Ovary (tissue), 3 donors: ENCODE results near the gene PSMD13.

ENCODE experiments used
- EP300 ChIP-seq: sonication (generic); formaldehyde crosslinking; IDR thresholded peaks from one replicate; pipeline ENCODE4 v1.6.1; 2017; ENCODE audit warnings: antibody characterized with exemption
- POLR2A ChIP-seq: fragments of 450-650 bp; IDR thresholded peaks from one replicate; pipeline ENCODE4 v1.6.1; 2017; ENCODE audit warnings: antibody characterized with exemption, mild to moderate bottlenecking, moderate library complexity
- TF ChIP-seq, protein P1 (sequence below), 3 donors: fragments of 450-650 bp in 2 of 3; fragments of 200-600 bp in 1 of 3; IDR thresholded peaks; one replicate each; pipeline versions ENCODE4 v1.5.1 to v1.8.0; 2016 to 2022; ENCODE audit warnings: antibody characterized with exemption in 3 of 3, mild to moderate bottlenecking in 1 of 3
- donor health status: DM: no; HTN: no; CAD: no.

DNA sequence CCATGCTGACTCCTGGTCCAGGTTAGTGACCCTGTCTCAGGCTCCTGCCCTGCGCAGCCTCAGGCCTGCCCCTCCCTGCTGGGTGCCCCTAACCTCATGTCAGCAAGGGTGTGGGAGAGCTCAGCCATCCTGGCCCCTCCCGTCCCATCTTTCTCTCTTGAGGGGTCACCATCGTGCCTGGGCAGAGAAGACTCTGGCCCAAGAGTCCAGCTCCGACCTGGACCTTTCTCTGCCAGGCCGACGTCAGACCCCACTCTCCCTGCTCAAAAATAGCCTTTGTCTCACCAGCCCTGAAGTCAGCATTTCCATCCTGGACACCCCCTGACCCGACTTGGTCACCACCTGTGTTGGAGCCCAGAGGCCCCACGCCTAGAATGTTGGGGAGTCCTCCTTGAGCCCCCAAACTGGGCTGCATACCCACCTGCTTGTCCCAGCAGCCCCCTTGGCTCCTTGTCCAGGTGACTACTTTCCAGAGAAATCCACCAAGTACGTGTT lies 39.0 kb upstream of the PSMD13 start:
- TF ChIP-seq POLR2A: no peak
- TF ChIP-seq, protein P1, sequence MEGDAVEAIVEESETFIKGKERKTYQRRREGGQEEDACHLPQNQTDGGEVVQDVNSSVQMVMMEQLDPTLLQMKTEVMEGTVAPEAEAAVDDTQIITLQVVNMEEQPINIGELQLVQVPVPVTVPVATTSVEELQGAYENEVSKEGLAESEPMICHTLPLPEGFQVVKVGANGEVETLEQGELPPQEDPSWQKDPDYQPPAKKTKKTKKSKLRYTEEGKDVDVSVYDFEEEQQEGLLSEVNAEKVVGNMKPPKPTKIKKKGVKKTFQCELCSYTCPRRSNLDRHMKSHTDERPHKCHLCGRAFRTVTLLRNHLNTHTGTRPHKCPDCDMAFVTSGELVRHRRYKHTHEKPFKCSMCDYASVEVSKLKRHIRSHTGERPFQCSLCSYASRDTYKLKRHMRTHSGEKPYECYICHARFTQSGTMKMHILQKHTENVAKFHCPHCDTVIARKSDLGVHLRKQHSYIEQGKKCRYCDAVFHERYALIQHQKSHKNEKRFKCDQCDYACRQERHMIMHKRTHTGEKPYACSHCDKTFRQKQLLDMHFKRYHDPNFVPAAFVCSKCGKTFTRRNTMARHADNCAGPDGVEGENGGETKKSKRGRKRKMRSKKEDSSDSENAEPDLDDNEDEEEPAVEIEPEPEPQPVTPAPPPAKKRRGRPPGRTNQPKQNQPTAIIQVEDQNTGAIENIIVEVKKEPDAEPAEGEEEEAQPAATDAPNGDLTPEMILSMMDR (IDR thresholded peaks at IDR 0.05): no peak
- no peak for TF ChIP-seq EP300
